ENCODE measurements around the gene TMEM245. TPM values are rescaled to one million over a fixed set of nuclear protein-coding genes. Genes with fewer than 3 reads are reported as not detected.
A peak's percentile ranks its signal among the peaks of the same experiment; 100 is the strongest.

The TMEM245 gene
- total RNA-seq, 1 donor from 2014 or later, result 43.8 TPM

- H3K4me1 Mint-ChIP-seq (ENCODE audit: low read depth), result peaks cover 51% of the 10 kb centered on the region
- H3K27me3 Mint-ChIP-seq (ENCODE audit: low read depth), result no peaks in the 10 kb centered on the region
- H3K36me3 Mint-ChIP-seq (ENCODE audit: low read depth), result no peaks in the 10 kb centered on the region
- no peak for DNase-seq (ENCODE audit: low spot score)
- H3K4me3 Mint-ChIP-seq (ENCODE audit: unreplicated experiment), result no peak overlapping the region
- H3K27ac Mint-ChIP-seq (ENCODE audit: unreplicated experiment), result peak overlapping the region; percentile 94
- H3K9me3 Mint-ChIP-seq (ENCODE audit: low read depth), result no peaks in the 10 kb centered on the region
- no peak for TF ChIP-seq CTCF (IDR thresholded peaks at IDR 0.05)
Measured at GRCh38 chr9:109011231-109011671, 108.5 kb downstream of the TMEM245 start.

- Mint-ChIP-seq H3K27me3 (ENCODE audit: low read depth) (no peaks in the 10 kb centered on the region), H3K27ac (ENCODE audit: unreplicated experiment) (peak overlapping the region; percentile 94), H3K4me3 (ENCODE audit: unreplicated experiment) (no peak overlapping the region), H3K4me1 (ENCODE audit: low read depth) (peaks cover 51% of the 10 kb centered on the region), H3K9me3 (ENCODE audit: low read depth) (no peaks in the 10 kb centered on the region), H3K36me3 (ENCODE audit: low read depth) (no peaks in the 10 kb centered on the region)
- no peak for TF ChIP-seq CTCF (IDR thresholded peaks at IDR 0.05)
- DNase-seq (ENCODE audit: low spot score), result no peak
Measured at GRCh38 chr9:109010746-109011145, 109.0 kb downstream of the TMEM245 start.

GRCh38 chr9:109005678-109006077, 114.1 kb downstream of the TMEM245 start:
- H3K4me1 Mint-ChIP-seq (ENCODE audit: low read depth), result peaks cover 22% of the 10 kb centered on the region
- TF ChIP-seq CTCF (IDR thresholded peaks at IDR 0.05), result no peak
- H3K27ac Mint-ChIP-seq (ENCODE audit: unreplicated experiment), result no peak overlapping the region
- H3K27me3 Mint-ChIP-seq (ENCODE audit: low read depth), result no peaks in the 10 kb centered on the region
- H3K36me3 Mint-ChIP-seq (ENCODE audit: low read depth), result peaks cover 7% of the 10 kb centered on the region
- peaks cover 24% of the 10 kb centered on the region for H3K9me3 Mint-ChIP-seq (ENCODE audit: low read depth)
- no peak for DNase-seq (ENCODE audit: low spot score)
- no peak overlapping the region for H3K4me3 Mint-ChIP-seq (ENCODE audit: unreplicated experiment)

GRCh38 chr9:109003116-109003515, 116.6 kb downstream of the TMEM245 start:
- Mint-ChIP-seq H3K4me1 (ENCODE audit: low read depth) (peaks cover 13% of the 10 kb centered on the region), H3K4me3 (ENCODE audit: unreplicated experiment) (no peak overlapping the region), H3K36me3 (ENCODE audit: low read depth) (peaks cover 7% of the 10 kb centered on the region), H3K27ac (ENCODE audit: unreplicated experiment) (no peak overlapping the region), H3K27me3 (ENCODE audit: low read depth) (no peaks in the 10 kb centered on the region), H3K9me3 (ENCODE audit: low read depth) (peaks cover 24% of the 10 kb centered on the region)
- no peak for DNase-seq (ENCODE audit: low spot score)
- TF ChIP-seq CTCF (IDR thresholded peaks at IDR 0.05), result no peak

GRCh38 chr9:109002141-109002540, 117.6 kb downstream of the TMEM245 start:
- no peak for TF ChIP-seq CTCF (IDR thresholded peaks at IDR 0.05)
- Mint-ChIP-seq H3K36me3 (ENCODE audit: low read depth) (peaks cover 9% of the 10 kb centered on the region), H3K27me3 (ENCODE audit: low read depth) (no peaks in the 10 kb centered on the region), H3K9me3 (ENCODE audit: low read depth) (peaks cover 24% of the 10 kb centered on the region), H3K4me1 (ENCODE audit: low read depth) (peaks cover 6% of the 10 kb centered on the region), H3K4me3 (ENCODE audit: unreplicated experiment) (no peak overlapping the region), H3K27ac (ENCODE audit: unreplicated experiment) (no peak overlapping the region)
- DNase-seq (ENCODE audit: low spot score), result no peak
